ENCODE measurements around the gene MS4A4A.

Gene MS4A4A

GRCh38 chr11:60318726-60319125, 38.3 kb downstream of the MS4A4A start:
- H3K27me3 Mint-ChIP-seq (ENCODE audit: low read depth) = no peaks in the 10 kb centered on the region
- no peak overlapping the region for H3K4me3 Mint-ChIP-seq
- no peaks in the 10 kb centered on the region for H3K4me1 Mint-ChIP-seq
- TF ChIP-seq CTCF (IDR thresholded peaks at IDR 0.05; ENCODE audit: unreplicated experiment in 3 of 3) = no peak
- H3K9me3 Mint-ChIP-seq = peaks cover 12% of the 10 kb centered on the region
- H3K27ac Mint-ChIP-seq = no peak overlapping the region
- no peaks in the 10 kb centered on the region for H3K36me3 Mint-ChIP-seq (ENCODE audit: low read depth)

- Mint-ChIP-seq H3K27me3 (ENCODE audit: low read depth) (no peaks in the 10 kb centered on the region), H3K27ac (no peak overlapping the region), H3K4me3 (no peak overlapping the region), H3K36me3 (ENCODE audit: low read depth) (no peaks in the 10 kb centered on the region), H3K9me3 (peaks cover 12% of the 10 kb centered on the region), H3K4me1 (no peaks in the 10 kb centered on the region)
- TF ChIP-seq CTCF (IDR thresholded peaks at IDR 0.05; ENCODE audit: unreplicated experiment in 3 of 3) = no peak
Measured at GRCh38 chr11:60321051-60321450, 40.6 kb downstream of the MS4A4A start.

- no peaks in the 10 kb centered on the region for H3K27me3 Mint-ChIP-seq (ENCODE audit: low read depth)
- no peak for TF ChIP-seq CTCF (IDR thresholded peaks at IDR 0.05; ENCODE audit: unreplicated experiment in 3 of 3)
- no peak within 1 kb of the TSS for H3K4me3 Mint-ChIP-seq
- no peaks in the 10 kb centered on the region for H3K36me3 Mint-ChIP-seq (ENCODE audit: low read depth)
- no peak within 1 kb of the TSS for H3K27ac Mint-ChIP-seq
- peaks cover 12% of the 10 kb centered on the region for H3K9me3 Mint-ChIP-seq
- H3K4me1 Mint-ChIP-seq = no peaks in the 10 kb centered on the region
Measured at GRCh38 chr11:60326955-60327354, 46.5 kb downstream of the MS4A4A start, which contains the start of gene MS4A6E. Gene MS4A6E, plus strand, starts transcription at chr11:60327255. Its CDS starts 7,641 bp downstream, at chr11:60334896.

GRCh38 chr11:60328460-60328859, 48.0 kb downstream of the MS4A4A start:
- no peaks in the 10 kb centered on the region for H3K27me3 Mint-ChIP-seq (ENCODE audit: low read depth)
- peaks cover 10% of the 10 kb centered on the region for H3K9me3 Mint-ChIP-seq

GRCh38 chr11:60332846-60333245, 52.4 kb downstream of the MS4A4A start:
- Mint-ChIP-seq H3K27me3 (ENCODE audit: low read depth) (no peaks in the 10 kb centered on the region), H3K4me3 (no peak overlapping the region), H3K36me3 (ENCODE audit: low read depth) (no peaks in the 10 kb centered on the region), H3K9me3 (peaks cover 8% of the 10 kb centered on the region), H3K4me1 (no peaks in the 10 kb centered on the region), H3K27ac (no peak overlapping the region)
- TF ChIP-seq CTCF (IDR thresholded peaks at IDR 0.05; ENCODE audit: unreplicated experiment in 3 of 3) = no peak

More at GRCh38 chr11:60328460-60328859, 48.0 kb downstream of the MS4A4A start:
- Mint-ChIP-seq H3K4me1 (no peaks in the 10 kb centered on the region), H3K4me3 (no peak overlapping the region), H3K36me3 (ENCODE audit: low read depth) (no peaks in the 10 kb centered on the region), H3K27ac (no peak overlapping the region)
- TF ChIP-seq CTCF (IDR thresholded peaks at IDR 0.05; ENCODE audit: unreplicated experiment in 3 of 3) = no peak

GRCh38 chr11:60334005-60334620, 53.6 kb downstream of the MS4A4A start:
- peak; percentile 65 to 78 (median 73) for TF ChIP-seq CTCF (IDR thresholded peaks at IDR 0.05; ENCODE audit: unreplicated experiment in 3 of 3)
- Mint-ChIP-seq H3K27ac (no peak overlapping the region), H3K27me3 (ENCODE audit: low read depth) (no peaks in the 10 kb centered on the region), H3K4me1 (no peaks in the 10 kb centered on the region), H3K36me3 (ENCODE audit: low read depth) (no peaks in the 10 kb centered on the region), H3K9me3 (peaks cover 5% of the 10 kb centered on the region), H3K4me3 (no peak overlapping the region)

Measured in nephron (organoid).